CD4-positive, alpha-beta T cell (primary cell): Measurements from ENCODE around the gene ARFRP1. TPM values are rescaled to one million over a fixed set of nuclear protein-coding genes. Genes with fewer than 3 reads are reported as not detected.
"Not testable (repeated sequence)": the region's sequence is repeated elsewhere in the genome, so short reads cannot be mapped to it uniquely, and the experiment has no call there.

Experiments used
- ATAC-seq: fragments of 200-7000 bp; cut with Tn5 transposase; one replicate; pipeline ENCODE4 v1.10.0; 2022; ENCODE audit warnings: mild to moderate bottlenecking; ENCODE audit not compliant: poor library complexity
- CTCF ChIA-PET: fragments of 350-600 bp; sonication (Branson Sonifier 250); formaldehyde crosslinking; loops from one replicate; lab custom pipeline; 2021; ENCODE audit warnings: antibody characterized with exemption, inconsistent platforms; lab: Charles Lee
- POLR2A ChIA-PET: fragments of 350-600 bp; sonication (Branson Sonifier 250); formaldehyde crosslinking; loops from one replicate; lab custom pipeline; 2021; ENCODE audit warnings: antibody characterized with exemption, inconsistent platforms; lab: Charles Lee
- DNase-seq, 14 experiments: peaks; one replicate each; pipeline ENCODE4 v3.0.0-alpha.2; 2013 to 2020; ENCODE audit warnings: mixed read lengths in 2 of 14
- H3K27ac ChIP-seq, 2 donors: one replicate each; pipeline versions ENCODE4 v1.5.1 to v1.7.0; 2013; ENCODE audit warnings: low read length in 2 of 2, low read depth in 1 of 2, mild to moderate bottlenecking in 1 of 2
- H3K27me3 ChIP-seq, 2 experiments: 1 replicate in 1 of 2; 2 replicates in 1 of 2; pipeline versions ENCODE4 v1.6.1 to v1.7.0; 2013; ENCODE audit warnings: low read length in 2 of 2, control low read depth in 1 of 2, mild to moderate bottlenecking in 1 of 2, moderate library complexity in 1 of 2; ENCODE audit not compliant: insufficient read depth in 2 of 2, control insufficient read depth in 1 of 2
- H3K36me3 ChIP-seq: one replicate; pipeline ENCODE4 v1.6.1; 2013; ENCODE audit warnings: low read length, control low read depth; ENCODE audit not compliant: insufficient read depth
- H3K4me1 ChIP-seq: one replicate; pipeline ENCODE4 v1.6.1; 2013; ENCODE audit warnings: low read length, control low read depth; ENCODE audit not compliant: insufficient read depth
- H3K4me3 ChIP-seq: one replicate; pipeline ENCODE4 v1.5.1; 2013; ENCODE audit warnings: mild to moderate bottlenecking, low read length, moderate library complexity
- H3K9me3 ChIP-seq, 2 experiments: 1 replicate in 1 of 2; 2 replicates in 1 of 2; pipeline versions ENCODE4 v1.6.1 to v1.7.0; 2013; ENCODE audit warnings: low read length in 2 of 2, mild to moderate bottlenecking in 2 of 2, control low read depth in 1 of 2, moderate library complexity in 1 of 2; ENCODE audit not compliant: control insufficient read depth in 1 of 2, insufficient read depth in 1 of 2
- H3K27ac Mint-ChIP-seq: one replicate; pipeline ENCODE4 v1.8.0; 2020; ENCODE audit warnings: mixed read lengths
- H3K27me3 Mint-ChIP-seq: one replicate; pipeline ENCODE4 v1.8.0; 2021; ENCODE audit warnings: mixed read lengths
- H3K36me3 Mint-ChIP-seq: one replicate; pipeline ENCODE4 v1.8.0; 2021; ENCODE audit warnings: low read depth, mixed read lengths
- H3K4me1 Mint-ChIP-seq: one replicate; pipeline ENCODE4 v1.8.0; 2021; ENCODE audit warnings: low read depth, mixed read lengths
- H3K4me3 Mint-ChIP-seq: one replicate; pipeline ENCODE4 v1.8.0; 2020; ENCODE audit warnings: mild to moderate bottlenecking, mixed read lengths
- H3K9me3 Mint-ChIP-seq: one replicate; pipeline ENCODE4 v1.8.0; 2020; ENCODE audit warnings: mixed read lengths
- intact Hi-C, 2 experiments: fragments of 100-400 bp; cut with DNase I in 1 of 2; cut with micrococcal nuclease in 1 of 2; formaldehyde crosslinking; loops; one replicate each; pipeline versions ENCODE4 v1.15.1 to v1.9.0; 2023 to 2025; cut with DNase I, micrococcal nuclease
- total RNA-seq, 174 experiments: library from RNA in 2 of 174; stranded (reverse) in 2 of 174; gene quantifications; one replicate each; pipeline ENCODE4 v1.2.3 and lab custom pipeline; 2021 to 2026
- TF ChIP-seq, protein P1 (sequence below): fragments of 200-600 bp; IDR thresholded peaks from one replicate; pipeline ENCODE4 v1.8.0; 2022; ENCODE audit warnings: antibody characterized with exemption, mild to moderate bottlenecking

ARFRP1 gene
- total RNA-seq, 2 experiments from 2014 or later: 34.5 to 35.7 TPM

GRCh38 chr20:63661108-63661507 is 46.7 kb downstream of the ARFRP1 start:
- Histone ChIP-seq H3K27ac (no peak overlapping the region), H3K4me3 (no peak overlapping the region), H3K36me3 (peaks cover 29% of the 10 kb centered on the region), H3K4me1 (peaks cover 24% of the 10 kb centered on the region), H3K27me3 (no peaks in the 10 kb centered on the region), H3K9me3 (no peaks in the 10 kb centered on the region)
- ChIA-PET CTCF (no interaction called here), POLR2A (no interaction called here)
- peaks cover 22% of the 10 kb centered on the region for H3K36me3 Mint-ChIP-seq
- ATAC-seq (no peak), DNase-seq (no peak)
- peaks cover 26% of the 10 kb centered on the region for H3K4me1 Mint-ChIP-seq
- TF ChIP-seq, protein P1, sequence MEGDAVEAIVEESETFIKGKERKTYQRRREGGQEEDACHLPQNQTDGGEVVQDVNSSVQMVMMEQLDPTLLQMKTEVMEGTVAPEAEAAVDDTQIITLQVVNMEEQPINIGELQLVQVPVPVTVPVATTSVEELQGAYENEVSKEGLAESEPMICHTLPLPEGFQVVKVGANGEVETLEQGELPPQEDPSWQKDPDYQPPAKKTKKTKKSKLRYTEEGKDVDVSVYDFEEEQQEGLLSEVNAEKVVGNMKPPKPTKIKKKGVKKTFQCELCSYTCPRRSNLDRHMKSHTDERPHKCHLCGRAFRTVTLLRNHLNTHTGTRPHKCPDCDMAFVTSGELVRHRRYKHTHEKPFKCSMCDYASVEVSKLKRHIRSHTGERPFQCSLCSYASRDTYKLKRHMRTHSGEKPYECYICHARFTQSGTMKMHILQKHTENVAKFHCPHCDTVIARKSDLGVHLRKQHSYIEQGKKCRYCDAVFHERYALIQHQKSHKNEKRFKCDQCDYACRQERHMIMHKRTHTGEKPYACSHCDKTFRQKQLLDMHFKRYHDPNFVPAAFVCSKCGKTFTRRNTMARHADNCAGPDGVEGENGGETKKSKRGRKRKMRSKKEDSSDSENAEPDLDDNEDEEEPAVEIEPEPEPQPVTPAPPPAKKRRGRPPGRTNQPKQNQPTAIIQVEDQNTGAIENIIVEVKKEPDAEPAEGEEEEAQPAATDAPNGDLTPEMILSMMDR: no peak
- no peak overlapping the region for H3K4me3 Mint-ChIP-seq
- intact Hi-C loops: no loop called here
- no peaks in the 10 kb centered on the region for H3K9me3 Mint-ChIP-seq
- no peak overlapping the region for H3K27ac Mint-ChIP-seq
- H3K27me3 Mint-ChIP-seq: no peaks in the 10 kb centered on the region

DNA sequence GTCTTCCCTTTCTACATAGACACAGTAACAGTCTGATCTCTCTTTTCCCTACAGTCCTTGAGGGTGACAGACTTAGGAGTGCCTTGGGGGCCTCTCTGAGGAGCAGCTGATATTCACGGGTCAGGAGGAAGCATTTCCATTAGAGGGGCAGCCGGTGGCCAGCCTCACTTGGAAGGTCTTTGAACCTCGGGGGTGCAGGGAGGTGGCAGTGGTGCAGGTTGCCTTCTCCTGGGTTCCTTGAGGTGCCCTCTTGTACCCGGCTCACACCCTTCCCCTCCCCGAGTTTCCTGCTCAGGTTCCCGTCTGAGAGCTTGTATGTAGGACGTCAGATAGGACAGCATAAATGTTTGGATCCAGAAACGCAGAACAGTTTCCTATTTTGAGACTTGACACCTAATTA is 47.2 kb downstream of the ARFRP1 start:
- peak overlapping the region; percentile 98 for H3K4me3 Mint-ChIP-seq
- POLR2A ChIA-PET: no interaction called here
- CTCF ChIA-PET: no interaction called here

GRCh38 chr20:63660174-63660573 is 47.6 kb downstream of the ARFRP1 start:
- intact Hi-C loops, CTCF ChIA-PET: not testable (repeated sequence)

More for the DNA sequence above, 47.2 kb downstream of the ARFRP1 start:
- H3K4me1 ChIP-seq: peaks cover 25% of the 10 kb centered on the region
- H3K27me3 Mint-ChIP-seq: no peaks in the 10 kb centered on the region
- H3K36me3 Mint-ChIP-seq: peaks cover 18% of the 10 kb centered on the region
- intact Hi-C loops: no loop called here
- no peak for DNase-seq
- ATAC-seq: no peak
- no peaks in the 10 kb centered on the region for H3K9me3 Mint-ChIP-seq
- H3K9me3 ChIP-seq: no peaks in the 10 kb centered on the region
- peaks cover 26% of the 10 kb centered on the region for H3K4me1 Mint-ChIP-seq
- H3K4me3 ChIP-seq: no peak overlapping the region
- no peak overlapping the region for H3K27ac ChIP-seq
- TF ChIP-seq, protein P1: no peak
- H3K27me3 ChIP-seq: no peaks in the 10 kb centered on the region
- H3K27ac Mint-ChIP-seq: no peak overlapping the region
- H3K36me3 ChIP-seq: peaks cover 26% of the 10 kb centered on the region

DNA sequence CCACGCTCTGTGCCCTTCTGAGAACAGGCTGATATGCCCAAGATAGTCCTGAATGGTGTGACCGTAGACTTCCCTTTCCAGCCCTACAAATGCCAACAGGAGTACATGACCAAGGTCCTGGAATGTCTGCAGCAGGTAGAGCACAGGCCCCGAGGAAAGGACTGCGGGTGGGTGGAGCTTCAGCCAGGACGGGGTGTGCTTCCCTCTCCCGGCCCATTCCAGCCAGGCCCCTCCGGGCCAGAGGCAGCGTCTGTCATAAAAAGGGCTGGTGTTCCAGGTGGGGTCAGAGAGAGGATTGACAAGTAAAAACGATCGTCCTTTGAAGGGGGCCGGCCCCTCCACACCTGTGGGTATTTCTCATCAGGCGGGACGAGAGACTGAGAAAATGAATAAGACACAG is 48.4 kb downstream of the ARFRP1 start:
- H3K4me3 Mint-ChIP-seq: peak overlapping the region; percentile 98
- H3K9me3 Mint-ChIP-seq: no peaks in the 10 kb centered on the region
- ATAC-seq (no peak), DNase-seq (no peak)
- H3K27ac Mint-ChIP-seq: no peak overlapping the region
- ChIA-PET POLR2A (no interaction called here), CTCF (no interaction called here)
- peaks cover 32% of the 10 kb centered on the region for H3K4me1 Mint-ChIP-seq
- H3K27me3 Mint-ChIP-seq: no peaks in the 10 kb centered on the region
- H3K27me3 ChIP-seq: no peaks in the 10 kb centered on the region
- H3K9me3 ChIP-seq: no peaks in the 10 kb centered on the region
- intact Hi-C loops: loop anchor here (2.0 to 10.0 kb wide), 7 partner anchors 17 to 598 kb away; partner anchors contain the start of genes ABHD16B (in 1 of the 2), ARFRP1 (in 1 of the 2), LIME1 (in 1 of the 2) and PCMTD2 (in 1 of the 2)
- no peak overlapping the region for H3K27ac ChIP-seq
- no peak overlapping the region for H3K4me3 ChIP-seq
- peaks cover 37% of the 10 kb centered on the region for H3K4me1 ChIP-seq
- TF ChIP-seq, protein P1: no peak
- peaks cover 18% of the 10 kb centered on the region for H3K36me3 Mint-ChIP-seq
- peaks cover 25% of the 10 kb centered on the region for H3K36me3 ChIP-seq

More at GRCh38 chr20:63660174-63660573, 47.6 kb downstream of the ARFRP1 start:
- Mint-ChIP-seq H3K36me3 (peaks cover 18% of the 10 kb centered on the region), H3K4me3 (peak overlapping the region; percentile 98), H3K4me1 (peaks cover 26% of the 10 kb centered on the region)
- H3K4me3 ChIP-seq, DNase-seq, POLR2A ChIA-PET, ATAC-seq, H3K27ac Mint-ChIP-seq, H3K27ac ChIP-seq, H3K9me3 Mint-ChIP-seq, H3K27me3 ChIP-seq, H3K9me3 ChIP-seq, H3K27me3 Mint-ChIP-seq: not testable (repeated sequence)
- peaks cover 29% of the 10 kb centered on the region for H3K4me1 ChIP-seq
- peaks cover 25% of the 10 kb centered on the region for H3K36me3 ChIP-seq
